Gastrocnemius medialis (tissue), 4 donors: ENCODE measurements around the gene EIF2AK3.

Experiments used
- CTCF ChIP-seq, 5 experiments: fragments of 450-650 bp in 3 of 5; fragments of 200-600 bp in 2 of 5; sonication (generic) in 2 of 5; IDR thresholded peaks in 4 of 5; conservative IDR thresholded peaks in 1 of 5; 1 replicate in 4 of 5; 2 replicates in 1 of 5; pipeline ENCODE4 v1.5.1; 2016 to 2019; ENCODE audit warnings: antibody characterized with exemption in 5 of 5, mild to moderate bottlenecking in 3 of 5, moderate library complexity in 3 of 5
- POLR2A ChIP-seq, 2 donors: fragments of 450-650 bp; IDR thresholded peaks; one replicate each; pipeline ENCODE4 v1.6.1; 2017; ENCODE audit warnings: antibody characterized with exemption in 2 of 2, mild to moderate bottlenecking in 2 of 2, moderate library complexity in 2 of 2

GRCh38 chr2:88628571-88628939 is 1.3 kb upstream of the EIF2AK3 start:
- TF ChIP-seq POLR2A (IDR thresholded peaks at IDR 0.05) (no peak), CTCF (IDR thresholded peaks at IDR 0.05 in 4 of 5, conservative IDR thresholded peaks at IDR 0.05 in 1 of 5) (no peak)
